ENCODE results near the gene SIVA1.
A peak's percentile ranks its signal among the peaks of the same experiment; 100 is the strongest.

The SIVA1 gene

DNA sequence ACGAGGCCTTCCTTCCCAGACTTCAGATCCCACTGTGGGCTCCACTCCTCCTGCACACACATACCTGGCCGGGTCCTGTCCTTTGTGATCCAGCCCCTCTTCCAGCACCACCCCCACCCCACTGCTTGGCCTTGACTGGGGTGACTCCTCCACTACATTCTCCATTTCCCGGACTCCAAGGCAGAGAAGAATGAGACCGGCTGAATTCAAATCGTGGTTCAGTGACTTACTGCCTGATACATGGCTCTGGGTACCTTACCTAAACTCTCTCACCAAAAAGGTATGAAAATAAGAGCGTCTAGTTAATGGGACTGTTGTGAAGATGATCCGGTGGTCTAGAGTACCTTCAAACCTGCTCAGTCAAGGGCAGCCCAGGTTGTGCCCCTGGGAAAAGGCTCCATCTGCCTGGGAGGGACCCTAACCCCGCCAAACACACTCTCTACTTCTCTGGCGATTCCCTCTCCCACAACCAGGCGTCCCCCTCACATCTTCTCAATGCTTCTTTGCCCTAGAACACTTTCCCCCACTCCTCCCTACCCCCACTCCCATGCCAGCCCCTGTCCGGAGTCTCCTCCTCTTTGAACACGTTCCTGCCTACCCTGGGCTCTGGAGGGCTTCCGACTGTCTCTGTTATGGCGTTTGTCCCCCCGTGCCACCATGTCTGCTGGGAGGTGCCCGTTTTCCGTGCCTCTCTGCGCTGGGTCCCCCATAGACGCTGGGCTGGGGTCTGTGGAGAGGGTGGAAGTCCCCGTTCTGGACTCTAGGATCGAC, 46.5 kb downstream of the SIVA1 start:
- no peak for DNase-seq

- peak; percentile 51 for DNase-seq
Measured at GRCh38 chr14:104800015-104800770, 47.2 kb downstream of the SIVA1 start.

- no peak for DNase-seq
Measured at GRCh38 chr14:104800771-104801519, 48.0 kb downstream of the SIVA1 start, which contains the start of gene ZBTB42. ZBTB42 (plus strand) TSS chr14:104801101; CDS start chr14:104801198, 97 bp downstream.

DNA sequence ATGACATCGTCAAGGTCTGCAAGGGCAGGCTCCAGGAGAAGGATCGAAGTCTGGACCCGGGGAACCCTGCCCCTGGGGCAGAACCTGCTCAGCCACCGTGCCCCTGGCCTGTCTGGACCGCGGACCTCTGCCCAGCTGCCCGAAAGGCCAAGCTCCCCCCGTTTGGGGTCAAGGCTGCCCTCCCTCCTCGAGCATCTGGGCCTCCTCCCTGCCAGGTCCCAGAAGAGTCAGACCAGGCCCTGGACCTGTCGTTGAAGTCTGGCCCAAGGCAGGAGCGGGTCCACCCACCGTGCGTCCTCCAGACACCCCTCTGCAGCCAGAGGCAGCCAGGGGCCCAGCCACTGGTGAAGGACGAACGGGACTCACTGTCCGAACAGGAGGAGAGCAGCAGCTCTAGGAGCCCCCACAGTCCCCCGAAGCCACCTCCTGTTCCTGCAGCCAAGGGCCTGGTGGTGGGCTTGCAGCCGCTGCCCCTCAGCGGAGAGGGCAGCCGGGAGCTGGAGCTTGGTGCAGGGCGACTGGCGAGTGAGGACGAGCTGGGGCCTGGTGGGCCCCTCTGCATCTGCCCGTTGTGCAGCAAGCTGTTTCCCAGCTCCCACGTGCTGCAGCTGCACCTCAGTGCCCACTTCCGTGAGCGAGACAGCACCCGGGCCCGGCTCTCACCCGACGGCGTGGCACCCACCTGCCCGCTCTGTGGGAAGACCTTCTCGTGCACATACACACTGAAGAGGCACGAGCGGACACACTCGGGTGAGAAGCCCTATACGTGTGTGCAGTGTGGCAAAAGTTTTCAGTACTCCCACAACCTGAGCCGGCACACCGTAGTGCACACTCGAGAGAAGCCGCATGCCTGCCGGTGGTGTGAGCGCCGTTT, 48.8 kb downstream of the SIVA1 start:
- no peak for DNase-seq

- no peak for DNase-seq
Measured at GRCh38 chr14:104802394-104803184, 49.6 kb downstream of the SIVA1 start.

DNA sequence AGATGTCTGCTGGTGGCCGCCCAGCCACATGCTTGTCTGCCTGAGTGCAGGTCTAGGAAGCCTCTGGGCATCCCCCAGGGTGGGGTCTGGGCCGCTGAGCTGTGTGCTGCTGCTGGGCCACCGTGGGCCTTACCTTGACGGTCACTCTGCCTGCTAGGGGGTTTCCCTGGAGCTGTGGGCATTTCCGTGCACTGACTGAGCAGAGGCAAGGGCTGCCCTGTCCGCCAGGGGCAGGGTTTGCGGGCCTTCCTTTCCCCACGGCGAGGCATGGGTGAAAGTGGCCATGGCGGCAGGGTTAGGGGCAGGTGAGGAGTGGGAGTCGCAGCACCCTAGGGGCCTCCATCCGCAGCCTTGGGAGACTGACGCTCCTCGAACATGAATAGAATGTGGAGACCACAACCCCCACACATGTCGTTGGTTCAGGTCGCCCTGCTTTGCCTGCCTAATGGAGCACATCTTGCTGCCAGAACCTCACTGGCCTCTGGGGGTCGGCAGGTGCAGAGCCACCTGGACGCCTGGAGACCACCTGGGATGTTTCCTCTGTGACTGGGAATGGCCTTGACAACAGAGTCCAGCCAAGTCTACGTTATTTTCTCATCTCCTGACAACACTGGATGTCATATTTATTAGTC, 50.4 kb downstream of the SIVA1 start:
- DNase-seq = no peak

DNA sequence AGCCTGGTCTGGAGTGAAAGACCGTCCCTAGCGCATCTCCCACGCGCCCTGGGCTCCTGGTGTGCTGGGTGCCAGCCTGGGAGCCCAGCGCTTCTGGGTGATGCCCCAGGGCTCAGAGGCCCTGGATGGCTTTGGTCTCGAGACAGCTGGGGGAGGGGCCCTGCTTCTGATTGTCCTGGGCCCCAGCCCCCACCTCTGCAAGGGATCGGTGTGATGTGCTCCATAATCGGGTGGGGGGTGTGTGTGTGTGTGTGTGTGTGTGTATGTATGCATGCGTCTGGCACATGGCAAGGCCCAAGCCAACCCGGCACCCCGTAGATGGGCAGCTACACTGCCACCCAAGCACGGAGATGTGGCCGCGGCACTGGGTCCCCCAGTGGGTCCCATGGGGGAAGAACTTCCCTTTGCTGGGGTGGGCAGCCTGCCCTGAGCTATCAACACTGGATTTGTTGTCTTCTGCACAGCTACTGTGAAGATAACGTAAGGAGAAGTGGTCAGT, 51.0 kb downstream of the SIVA1 start:
- DNase-seq = no peak

GRCh38 chr14:104804481-104805325, 51.8 kb downstream of the SIVA1 start:
- no peak for DNase-seq

DNA sequence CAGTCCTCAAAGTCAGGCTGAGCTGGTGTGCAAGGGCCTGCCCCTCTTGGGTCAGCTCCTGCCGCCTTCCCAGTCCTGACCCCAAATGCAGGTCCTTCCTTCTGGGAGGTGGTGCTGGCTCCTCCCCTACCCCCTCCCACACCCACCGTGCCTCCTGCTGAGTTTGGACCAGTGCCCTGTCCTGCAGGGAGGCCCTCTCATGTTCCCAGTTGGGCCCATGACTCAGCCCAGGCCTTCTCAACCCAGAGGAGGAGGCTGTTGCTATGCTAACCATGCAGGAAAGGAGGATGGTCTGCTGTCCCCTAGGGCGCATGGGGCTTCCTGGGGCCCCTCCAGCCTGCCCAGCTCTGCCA, 52.4 kb downstream of the SIVA1 start:
- peak; percentile 37 for DNase-seq

DNA sequence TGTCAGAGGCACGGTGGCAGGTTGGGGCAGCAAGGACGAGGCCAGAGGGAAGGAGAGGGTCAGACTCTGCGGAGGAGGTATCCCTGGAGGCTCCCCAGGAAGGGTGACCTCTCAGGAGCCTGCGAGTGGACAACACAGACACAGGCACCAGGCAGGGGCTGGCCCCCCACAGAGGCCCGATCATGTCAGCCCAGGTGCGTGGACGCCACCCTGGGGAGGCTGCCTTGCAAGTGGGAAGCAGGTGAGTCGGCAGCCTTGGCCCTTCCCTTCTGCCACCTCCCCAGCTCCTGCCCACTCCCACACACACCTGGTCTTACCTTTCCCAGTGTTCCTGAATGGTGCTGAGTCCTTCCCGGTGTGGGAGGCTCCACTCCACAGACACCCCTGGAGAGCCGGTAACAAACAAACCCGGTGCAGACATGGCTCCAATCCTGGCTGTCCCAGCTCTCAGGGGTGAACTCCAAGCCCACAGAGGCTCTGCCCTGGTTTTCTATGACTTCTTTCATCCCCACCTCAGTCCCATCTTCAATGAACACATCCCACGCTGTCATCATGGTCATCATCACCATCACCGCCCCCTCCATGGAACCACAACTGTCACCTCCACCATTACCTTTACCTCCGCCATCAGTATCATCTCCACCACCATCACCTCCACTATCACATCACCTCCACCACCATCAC, 53.1 kb downstream of the SIVA1 start:
- DNase-seq = no peak

DNA sequence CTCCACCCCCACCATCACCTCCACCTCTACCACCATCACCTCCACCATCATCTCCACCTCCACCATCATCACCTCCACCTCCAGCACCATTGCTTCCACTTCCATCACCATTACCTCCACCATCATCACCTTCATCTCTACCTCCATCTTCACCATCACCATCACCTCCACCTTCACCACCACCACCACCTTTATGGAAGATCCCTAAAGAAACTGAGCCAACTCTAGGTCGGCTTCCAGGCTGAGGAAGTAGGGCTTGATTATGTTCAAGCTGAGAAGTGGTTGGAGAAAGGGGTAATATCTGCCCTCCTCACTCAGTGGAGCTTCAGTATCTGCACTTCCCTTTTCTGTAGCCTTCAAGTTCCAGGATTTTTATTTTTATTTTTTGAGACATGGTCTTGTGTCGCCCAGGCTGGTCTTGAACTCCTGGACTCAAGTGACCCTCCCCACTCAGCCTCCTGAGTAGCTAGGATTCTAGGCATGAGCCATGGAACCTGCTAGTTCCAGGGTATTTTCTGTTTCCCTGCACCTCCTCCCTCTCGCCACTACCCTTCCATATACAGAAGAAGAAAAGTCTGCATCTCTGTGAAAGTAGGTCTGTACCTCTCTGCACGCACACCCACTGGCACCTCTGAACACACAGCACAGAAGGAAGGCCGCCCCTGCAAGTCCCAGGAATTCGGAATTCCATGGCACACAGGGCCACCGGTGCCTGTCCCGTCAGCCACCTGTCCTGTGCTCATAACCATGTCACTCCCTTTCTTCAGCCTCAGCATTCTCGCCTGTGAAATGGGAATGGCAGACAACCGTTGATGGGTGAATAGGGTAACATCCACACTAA, 53.9 kb downstream of the SIVA1 start:
- DNase-seq = no peak

DNA sequence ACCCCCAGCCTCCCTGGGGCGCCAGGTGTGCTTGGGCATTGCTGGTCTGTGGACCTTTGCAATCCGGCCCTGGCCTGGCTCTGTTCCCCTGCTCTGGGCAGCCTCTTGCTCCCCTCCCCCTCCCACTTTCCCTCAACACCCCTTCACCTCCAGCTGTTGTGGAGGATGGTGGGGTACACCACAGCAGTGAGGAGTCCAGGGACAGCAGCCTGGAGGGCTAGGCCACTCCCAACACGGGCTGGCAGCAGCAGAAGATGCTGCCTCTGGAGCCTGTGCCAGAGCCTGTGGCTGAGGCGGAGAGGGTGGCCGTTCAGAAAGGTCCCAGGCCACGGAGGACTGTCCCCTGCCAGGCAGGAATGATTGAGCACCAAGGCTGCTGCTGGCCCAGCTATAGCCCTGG, 55.5 kb downstream of the SIVA1 start:
- no peak for DNase-seq
